Peyer's patch (tissue), 4 donors: ENCODE measurements around the gene PDE4B.
A peak's percentile ranks its signal among the peaks of the same experiment; 100 is the strongest.

Experiments
- CTCF ChIP-seq, 6 experiments: fragments of 450-650 bp in 4 of 6; fragments of 200-600 bp in 2 of 6; sonication (generic) in 1 of 6; IDR thresholded peaks; one replicate each; pipeline ENCODE4 v1.5.1; 2017 to 2019; ENCODE audit warnings: antibody characterized with exemption in 6 of 6, mild to moderate bottlenecking in 3 of 6, moderate library complexity in 1 of 6
- POLR2A ChIP-seq, 2 donors: fragments of 450-650 bp; IDR thresholded peaks; one replicate each; pipeline ENCODE4 v1.5.1; 2017; ENCODE audit warnings: antibody characterized with exemption in 2 of 2, mild to moderate bottlenecking in 2 of 2, moderate library complexity in 2 of 2

- TF ChIP-seq CTCF (IDR thresholded peaks at IDR 0.05) (peak; percentile 68 to 99 (median 96)), POLR2A (IDR thresholded peaks at IDR 0.05) (no peak)
These were observed 450.2 kb downstream of the PDE4B start for GRCh38 chr1:66242646-66243547.
